Ecto neural progenitor cell (in vitro differentiated cells): Measurements from ENCODE around the gene CHSY1.

Source experiments
- DNase-seq: peaks from one replicate; pipeline ENCODE4 v3.0.0-alpha.2; 2018; ENCODE audit warnings: low spot score

The CHSY1 gene

DNA sequence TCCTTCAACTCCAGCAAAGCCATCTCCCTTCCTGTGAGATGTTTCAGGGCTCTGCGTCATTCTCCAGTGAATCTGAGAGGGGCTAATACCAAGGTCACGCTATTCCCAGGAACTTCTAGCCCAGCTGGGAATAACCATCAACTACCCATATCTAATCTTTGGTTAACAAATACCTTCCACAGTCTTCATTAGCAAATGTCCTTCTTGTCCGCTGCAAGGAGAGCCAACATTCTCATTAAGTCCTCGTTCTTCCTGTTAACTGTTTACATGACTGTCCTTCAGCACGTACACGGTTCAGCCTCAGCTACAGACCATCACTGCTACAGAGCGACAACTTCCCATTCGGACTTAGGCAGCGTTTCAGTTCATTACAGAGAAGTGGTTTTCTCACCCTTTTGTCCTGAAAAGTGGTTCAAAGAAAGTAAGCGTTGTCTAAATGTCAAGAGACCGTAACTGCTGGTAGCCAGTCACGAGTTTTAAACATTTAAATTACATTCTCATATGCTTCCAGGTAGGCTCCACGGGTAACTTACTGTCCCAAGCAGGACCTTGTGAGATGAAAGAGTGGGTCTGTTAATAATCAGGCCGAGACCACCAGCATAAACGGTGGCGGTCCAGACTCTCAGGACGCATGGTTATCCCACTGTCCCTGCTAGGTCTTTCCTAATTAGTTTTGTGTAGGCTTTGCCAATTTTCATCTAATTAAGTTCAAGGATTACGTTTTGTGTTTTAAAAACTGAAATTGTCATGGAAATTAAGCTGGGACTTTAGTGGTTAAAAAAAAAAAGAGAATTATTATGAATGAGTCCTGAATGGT is 63.8 kb downstream of the CHSY1 start:
- DNase-seq: no peak

DNA sequence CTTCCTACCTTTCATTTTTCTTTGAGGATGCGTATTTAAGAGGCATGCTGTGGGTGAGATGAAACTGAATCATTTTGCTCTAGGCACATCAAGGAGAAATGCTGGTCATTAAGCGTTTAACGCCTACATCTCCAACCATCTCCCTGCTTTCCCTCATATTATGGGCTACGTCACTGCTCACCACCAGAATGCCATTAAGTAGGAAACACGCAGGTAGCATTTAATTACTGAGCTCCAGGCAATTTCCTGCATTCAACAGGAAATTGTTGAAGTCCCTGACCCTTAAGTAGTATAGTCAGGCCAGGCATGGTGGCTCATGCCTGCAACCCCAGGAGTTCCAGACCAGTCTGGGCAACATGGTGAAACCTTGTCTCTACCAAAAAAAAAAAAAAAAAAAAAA is 66.1 kb downstream of the CHSY1 start:
- DNase-seq: no peak

DNA sequence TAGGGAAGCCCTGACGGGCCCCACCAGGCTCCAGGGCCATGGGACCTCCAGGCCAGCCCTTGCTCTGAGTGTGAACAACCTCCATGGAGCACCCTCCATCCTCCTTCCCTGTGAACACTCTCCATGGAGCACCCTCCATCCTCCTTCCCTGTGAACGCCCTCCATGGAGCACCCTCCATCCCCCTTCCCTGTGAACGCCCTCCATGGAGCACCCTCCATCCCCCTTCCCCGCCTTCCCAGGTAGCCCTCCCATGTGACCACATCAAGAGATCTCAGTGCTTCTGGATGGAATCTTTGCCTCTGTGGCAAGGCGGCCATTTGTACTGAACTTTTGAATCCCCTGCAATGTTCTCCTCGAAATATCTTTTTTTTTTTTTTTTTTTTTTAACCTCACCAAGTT is 66.5 kb downstream of the CHSY1 start:
- DNase-seq: no peak

DNA sequence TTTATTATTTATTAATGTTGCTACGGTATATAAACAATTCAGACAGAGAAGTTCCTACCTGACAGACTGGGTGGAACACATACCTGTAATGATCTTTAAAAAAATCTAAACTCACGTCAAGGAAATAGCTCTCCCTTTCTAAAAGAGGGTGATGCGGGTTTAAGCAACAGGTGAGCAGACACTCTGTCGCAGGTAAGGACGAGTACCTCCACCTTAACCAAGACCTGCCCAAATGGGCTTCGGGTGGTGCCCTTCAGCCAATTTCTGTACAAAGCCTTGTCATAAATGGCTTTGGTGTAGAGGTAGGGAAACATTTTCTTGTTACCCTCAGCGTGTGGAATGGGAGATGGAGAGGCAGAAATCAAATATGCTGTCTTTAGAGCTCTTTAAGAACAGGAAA is 67.0 kb downstream of the CHSY1 start:
- no peak for DNase-seq

DNA sequence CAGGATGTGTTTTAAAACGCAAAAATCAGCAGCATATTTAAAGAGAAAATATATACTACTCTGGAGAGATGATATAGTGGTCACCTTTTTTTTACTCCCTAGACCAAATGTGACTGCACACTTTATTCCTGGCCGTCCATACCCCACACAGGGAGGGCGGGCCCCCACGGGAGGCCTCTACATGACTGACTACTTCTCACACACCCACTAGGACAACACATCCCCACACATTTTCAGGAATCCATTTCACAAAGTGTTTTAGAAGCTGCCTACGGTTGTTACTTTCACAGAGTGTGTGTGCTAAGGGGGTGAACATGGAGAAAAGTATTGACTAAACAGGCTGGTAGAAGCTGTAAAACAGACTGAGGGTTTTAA is 67.9 kb downstream of the CHSY1 start:
- no peak for DNase-seq

DNA sequence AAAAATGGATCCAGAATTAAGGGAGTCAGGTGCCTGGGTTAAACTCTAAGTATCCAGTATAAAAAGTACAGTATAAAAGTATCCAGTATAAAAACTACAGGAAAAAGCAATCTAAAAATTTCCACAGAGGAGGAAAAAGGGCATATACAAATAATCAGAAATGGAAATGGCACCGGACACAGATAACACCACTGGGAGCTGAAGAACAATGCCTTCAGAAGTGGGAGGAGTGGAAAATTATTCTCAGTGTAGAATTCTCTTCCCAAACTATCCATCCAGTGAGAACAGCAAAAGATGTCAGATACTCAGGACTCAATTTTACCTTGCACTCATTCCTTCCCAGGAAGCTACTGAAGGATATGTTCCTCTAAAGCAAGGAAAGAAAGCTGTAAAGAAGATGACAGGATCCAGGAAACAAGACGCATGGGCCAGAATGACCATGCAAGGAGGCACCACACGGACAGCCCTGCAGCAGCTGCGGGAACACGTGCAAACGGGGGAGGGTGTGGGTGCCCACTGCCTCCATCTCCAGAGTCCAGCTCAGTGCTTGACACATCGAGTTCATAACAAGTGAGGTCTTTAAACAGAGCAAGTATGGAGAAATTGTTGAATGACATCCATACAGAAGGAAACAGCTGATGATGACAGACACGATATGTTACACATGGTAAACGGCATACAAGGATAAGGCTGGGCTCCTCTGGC is 68.5 kb downstream of the CHSY1 start:
- no peak for DNase-seq

DNA sequence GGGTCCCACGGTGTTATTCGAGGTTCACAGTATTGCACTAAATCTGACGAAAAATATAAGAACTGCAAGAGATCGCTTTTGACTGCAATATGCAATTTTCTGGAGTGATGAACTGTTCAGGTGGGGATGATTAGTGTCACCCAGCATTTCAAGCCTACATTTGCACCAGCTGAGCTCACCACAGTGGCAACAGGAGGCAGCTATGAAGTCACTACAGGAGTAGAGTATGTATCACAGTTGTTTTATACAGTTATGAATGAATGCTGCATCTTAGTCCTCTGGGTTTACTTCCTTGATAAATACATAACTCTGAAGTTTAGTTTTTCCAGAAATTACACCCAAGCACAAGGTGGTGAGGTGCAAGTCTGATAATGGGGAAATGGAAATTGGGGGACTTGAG is 69.6 kb downstream of the CHSY1 start:
- DNase-seq: no peak

DNA sequence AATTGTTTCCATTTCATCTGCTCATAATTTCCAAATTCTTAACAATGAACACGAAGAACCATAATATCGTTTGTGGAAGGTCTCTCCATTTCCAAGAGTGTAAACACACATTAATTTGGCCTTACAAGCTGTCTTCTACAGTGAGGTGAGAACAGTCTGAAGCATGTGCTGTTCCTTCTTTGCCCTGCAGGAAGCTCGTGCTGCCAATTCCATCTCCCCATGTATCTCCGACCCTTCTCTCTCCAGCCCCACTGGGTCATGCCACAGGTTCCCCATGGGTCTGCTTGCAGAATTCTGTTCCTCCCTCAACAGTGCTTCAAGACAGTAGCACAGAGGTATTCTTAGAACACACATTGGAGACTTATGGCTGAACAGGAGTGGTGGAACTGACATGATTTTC is 70.5 kb downstream of the CHSY1 start:
- DNase-seq: no peak

DNA sequence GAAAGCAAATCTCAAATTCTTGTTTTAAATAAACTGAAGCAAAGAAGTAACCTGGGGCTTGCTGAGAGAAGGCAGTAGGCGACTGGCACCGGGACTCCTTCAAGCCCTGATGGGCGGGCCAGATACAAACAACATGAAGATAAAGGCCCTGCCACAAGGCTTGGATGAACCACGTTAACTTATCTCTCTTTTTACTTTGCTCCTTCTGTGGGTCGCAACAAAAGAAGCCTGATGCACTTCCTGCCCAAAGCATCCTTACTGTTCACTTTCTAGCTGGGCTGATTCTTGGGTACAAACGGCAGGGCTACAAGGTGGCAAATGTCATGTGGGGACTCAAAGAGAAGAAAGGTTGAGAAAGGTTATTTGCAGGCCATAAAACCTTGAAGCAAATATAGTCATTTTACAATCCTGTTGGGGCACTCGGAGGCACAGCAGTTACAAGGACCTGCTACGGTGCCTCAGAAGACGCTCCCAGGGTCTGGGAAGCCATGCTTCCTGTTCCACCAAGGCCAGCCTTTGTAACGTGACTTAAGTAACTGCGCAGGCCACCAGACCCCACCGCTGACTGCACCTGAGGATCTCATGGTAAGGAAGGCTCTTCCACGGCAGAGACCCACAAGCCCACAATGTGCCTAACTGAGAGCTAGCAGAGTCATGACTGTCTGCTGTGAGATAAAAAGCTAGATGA is 71.1 kb downstream of the CHSY1 start:
- no peak for DNase-seq

DNA sequence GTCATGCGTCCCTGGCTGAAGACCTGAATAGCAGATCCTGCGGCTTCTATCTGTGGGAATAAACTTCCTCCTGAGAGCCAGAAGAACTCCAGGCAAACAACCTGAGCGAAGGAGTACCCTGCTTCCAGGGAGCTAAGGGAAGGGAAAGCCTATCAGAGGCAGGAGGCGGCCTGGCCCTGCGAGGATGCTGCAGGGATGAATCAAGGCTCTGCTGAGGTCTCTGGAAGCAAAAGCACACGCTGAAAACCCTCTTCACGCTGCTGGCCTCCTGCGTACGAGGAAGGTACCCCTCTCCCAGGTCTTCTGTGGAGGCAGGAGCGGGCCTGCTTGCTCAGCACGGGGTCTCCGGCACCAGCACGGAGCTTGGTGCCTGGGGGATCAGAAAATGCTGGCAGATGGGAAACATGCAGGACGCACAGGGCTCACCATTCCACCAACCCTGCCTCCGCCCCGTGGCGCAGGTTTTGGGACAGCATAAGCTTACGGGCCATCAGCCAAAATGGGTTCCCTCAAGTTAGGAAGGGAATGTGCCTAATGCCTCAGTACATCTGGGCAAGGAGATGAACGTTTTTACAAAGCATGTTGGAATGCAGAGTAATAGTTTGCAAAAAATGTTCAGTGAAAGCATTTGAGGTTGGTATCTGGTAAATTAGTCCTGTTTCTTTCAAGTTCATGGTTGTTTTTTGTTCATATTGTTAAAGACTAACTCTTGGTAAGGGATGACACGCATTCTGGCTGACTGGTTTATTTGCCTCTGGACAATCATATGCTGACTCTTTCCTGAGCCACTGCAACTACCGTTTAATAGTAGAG is 72.3 kb downstream of the CHSY1 start:
- DNase-seq: no peak

DNA sequence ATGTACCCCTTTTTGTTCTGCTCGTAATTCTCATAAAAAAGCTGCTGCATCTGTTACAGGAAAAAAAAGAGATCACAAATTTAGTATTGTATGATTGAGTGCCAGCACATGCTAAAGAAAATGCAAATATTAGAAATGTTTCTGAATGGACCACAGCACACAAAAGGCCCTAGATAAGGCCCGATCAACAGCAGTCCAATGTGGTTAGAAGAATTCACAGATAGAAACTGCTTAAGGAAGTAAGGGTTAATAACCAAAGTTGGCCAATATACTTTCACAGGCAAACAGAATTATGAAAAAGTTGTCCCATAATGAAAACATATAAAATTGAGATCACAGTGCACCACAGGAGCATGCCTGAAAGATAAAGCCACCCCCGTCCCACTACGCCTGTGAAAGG is 72.9 kb downstream of the CHSY1 start:
- no peak for DNase-seq

DNA sequence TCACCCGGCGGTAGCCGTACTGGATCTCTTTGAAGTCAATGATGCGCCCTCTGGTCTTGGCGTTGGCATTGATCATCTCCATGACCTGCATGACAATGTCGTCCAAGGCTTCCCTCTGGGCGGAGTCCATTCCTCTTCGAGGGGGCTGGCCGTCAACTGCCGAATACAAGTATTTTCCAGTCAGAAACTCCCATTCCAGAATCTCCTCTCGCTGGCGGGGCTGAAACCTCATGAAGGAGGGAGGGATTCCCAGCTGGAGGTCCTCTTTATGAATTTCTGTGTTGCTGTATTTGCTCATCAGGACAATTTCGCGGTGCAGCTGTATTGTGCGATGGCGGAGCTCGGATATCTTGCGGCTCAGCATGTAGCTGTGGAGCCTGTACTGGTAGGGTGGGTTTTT is 73.4 kb downstream of the CHSY1 start:
- DNase-seq: no peak

DNA sequence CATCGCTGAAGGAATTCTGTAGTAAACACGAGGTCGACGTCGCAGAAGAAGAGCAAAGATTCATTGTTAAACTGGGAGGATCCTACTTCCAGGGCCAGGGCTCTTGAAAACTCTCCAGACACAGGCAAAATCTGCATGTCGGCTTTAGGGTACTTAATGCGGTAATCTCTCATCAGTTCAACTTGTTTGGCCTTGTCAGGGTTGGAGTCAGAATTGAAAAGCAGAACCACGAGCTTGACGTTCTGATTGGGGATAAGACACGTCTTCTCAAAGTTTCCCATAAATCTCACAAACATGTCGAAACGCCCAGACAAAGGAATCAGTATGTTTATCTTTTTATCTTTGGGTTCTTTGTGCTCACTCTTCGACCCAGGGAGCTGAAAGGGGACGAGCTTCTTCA is 74.0 kb downstream of the CHSY1 start:
- DNase-seq: no peak

DNA sequence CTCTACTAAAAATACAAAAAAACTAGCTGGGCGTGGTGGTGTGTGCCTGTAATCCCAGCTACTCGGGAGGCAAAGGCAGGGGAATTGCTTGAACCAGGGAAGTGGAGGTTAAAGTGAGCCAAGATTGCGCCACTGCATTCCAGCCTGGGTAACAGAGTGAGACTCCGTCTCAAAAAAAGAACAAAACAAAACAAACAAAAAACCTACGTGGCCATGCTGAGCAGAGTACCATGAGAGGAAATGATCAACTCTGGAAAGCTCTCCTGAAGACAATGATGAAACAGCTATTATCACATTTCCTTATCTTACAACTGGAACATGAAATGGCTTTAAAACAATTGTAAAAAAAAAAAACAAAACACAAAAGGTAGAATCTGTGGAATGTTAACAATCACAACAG is 75.2 kb downstream of the CHSY1 start:
- no peak for DNase-seq

DNA sequence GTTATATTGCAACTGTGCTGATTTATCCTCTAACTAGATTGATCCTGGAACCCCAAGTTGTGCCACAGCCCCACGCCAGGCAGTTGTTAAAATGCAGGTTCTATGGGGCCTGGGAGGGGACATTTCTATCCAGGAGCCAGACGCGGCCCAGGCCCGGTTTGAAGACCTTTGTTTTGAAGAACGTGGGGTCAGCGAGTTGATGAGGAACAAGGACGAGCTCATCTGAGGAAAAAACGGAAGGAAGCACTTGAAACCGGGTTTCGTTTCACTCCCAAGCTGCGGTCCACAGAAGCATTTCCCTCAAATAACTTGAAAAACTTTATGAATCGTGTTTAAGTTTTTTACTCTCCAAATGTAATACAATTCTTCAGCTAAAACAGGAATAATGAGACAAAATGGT is 76.4 kb downstream of the CHSY1 start:
- DNase-seq: no peak

DNA sequence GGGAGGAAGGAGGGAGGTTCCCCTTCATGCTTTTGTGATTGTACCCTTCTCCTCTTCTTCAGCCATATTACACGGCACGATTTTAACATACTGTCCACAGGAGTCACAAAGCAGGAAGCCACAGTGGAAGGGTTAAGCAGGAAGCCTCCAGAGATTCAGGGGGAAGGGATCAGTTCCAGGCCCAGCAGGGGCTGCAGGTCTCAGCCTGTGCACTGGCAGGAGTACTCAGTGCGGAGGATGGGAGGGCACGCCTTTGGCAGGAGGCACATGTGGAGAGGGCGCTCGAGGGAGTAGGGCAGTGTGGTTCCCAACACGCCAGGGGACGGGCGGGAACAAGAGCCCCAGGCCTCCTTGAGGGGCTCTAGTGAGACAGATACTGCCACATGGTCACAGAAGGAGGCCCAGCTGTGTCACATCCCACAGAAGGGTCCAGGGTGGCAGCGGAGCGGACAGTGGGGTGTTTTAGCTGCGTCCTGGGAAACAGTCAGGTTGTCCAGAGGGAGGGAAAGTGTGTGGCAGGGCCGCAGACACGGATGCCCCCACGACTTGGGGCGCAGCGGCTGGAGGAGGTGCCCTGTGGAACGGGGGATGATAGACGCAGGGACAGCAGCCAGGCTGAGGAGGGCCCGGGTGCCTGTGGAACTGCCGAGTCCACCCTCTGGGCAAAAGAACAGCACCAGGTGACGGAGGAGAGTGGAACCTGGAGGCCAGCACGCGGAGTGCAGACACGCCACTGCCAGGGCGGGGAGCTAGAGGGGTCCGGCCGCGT is 77.5 kb downstream of the CHSY1 start:
- no peak for DNase-seq

DNA sequence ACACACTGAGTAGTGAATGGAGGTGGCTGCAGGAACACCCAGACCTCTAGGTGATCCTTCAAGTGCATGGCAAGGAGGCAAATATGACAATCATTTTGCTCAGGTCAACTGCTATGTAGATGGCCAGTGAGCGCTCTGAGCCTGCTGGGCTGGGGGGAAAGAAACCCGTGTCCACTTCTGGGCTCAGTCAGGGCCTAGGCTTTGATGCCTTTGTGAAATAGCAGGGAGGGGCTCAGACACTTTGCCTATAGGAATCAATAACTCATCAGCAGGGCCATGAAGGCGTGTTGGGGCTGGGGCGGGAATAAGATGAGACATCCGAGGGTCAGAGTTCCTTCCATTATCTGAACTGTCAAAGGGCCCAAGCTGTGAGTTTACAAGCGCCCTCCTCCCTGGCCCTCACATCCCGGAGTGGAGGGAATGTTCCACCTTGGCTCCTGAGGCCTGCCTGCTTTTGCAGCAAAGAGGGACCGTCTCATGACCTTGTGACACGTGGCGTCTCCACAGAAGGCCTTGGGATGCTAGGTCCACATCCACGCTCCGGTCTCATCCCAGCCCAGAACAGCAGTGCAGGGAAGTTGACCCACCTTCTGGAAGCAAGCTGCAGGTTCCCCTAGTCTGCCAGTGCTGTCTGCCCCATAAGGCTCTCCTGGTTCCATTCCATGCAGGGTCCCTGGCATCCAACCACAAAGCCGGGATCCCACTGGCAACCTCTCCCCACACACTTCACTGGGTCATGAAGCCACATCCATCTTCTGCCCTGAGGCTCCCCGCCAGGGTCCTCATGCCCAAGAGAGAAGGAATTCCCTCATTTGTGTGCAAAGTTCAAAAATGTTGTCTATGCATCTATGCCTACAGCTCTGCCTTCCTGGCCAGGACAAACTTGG is 78.4 kb downstream of the CHSY1 start:
- no peak for DNase-seq

DNA sequence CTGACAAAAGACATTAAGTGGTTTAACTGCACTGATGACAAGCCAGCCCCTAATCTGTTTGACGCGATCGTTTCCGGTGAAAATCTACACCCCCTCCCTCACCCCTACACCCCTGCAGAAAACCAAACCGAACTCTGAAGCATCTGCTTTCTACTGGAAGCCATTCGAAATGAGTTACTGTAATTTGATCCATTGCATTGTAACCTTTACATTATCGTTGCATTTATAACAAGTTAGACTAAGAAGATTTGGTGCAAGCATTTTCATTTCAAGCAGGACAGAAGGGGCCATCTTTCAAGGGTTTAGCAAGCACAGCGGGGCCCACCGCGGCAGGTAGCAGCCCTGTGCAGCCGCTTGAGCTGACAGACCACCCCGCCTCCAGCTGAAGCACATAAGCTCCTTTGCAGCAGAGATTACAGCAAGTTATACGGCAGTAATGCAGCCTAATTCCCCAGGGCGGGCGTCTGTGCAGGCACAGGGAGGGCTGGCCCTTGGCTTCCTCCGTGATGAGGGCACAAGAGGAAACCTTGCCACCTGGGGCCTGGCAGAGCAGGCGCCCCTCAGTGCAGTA is 79.3 kb downstream of the CHSY1 start:
- DNase-seq: peak; percentile 65

DNA sequence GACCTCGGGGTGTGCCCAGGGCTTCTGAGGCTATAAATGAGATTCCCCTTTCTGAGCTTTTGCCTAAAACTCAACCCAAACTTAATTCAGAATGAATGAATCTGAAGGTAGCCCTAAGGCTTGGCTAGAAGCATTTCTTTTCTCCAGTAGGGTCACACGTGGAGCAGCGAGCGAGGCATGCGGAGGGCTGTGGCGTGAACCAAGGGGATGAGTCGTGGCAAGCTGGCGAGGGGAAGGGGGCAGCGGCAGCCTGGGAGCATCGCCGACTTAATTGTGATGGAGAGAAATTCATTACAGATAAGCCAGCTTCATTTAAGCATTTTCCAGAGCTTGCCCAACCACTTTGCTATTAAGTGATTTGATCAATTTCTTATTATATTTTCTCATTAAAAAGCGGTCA is 79.9 kb downstream of the CHSY1 start:
- no peak for DNase-seq
